ENCODE measurements around the gene CNNM4.

The CNNM4 gene

DNA sequence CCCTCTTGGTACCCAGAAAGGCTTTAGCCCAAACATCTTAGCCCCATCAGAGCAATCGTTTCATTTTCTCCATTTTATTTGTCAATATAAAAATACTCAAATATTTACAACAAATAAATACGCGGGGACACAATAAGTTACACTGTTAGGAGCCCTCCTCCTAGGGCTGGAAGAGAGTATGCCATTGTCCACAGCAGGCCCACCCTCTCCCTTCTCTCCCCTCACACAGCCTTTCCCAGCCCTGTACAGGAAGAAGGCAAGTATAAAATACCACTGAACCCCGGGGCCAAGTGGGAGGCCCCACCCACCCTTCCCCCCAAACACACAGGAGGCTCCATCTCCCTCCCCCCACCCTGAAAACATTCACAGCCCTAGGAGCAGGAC, 99.0 kb downstream of the CNNM4 start:
- no peak overlapping the region for H3K4me3 ChIP-seq (ENCODE audit: low read depth, low read length)
- DNase-seq (ENCODE audit: low read depth, low spot score): no peak
- TF ChIP-seq, protein P1, sequence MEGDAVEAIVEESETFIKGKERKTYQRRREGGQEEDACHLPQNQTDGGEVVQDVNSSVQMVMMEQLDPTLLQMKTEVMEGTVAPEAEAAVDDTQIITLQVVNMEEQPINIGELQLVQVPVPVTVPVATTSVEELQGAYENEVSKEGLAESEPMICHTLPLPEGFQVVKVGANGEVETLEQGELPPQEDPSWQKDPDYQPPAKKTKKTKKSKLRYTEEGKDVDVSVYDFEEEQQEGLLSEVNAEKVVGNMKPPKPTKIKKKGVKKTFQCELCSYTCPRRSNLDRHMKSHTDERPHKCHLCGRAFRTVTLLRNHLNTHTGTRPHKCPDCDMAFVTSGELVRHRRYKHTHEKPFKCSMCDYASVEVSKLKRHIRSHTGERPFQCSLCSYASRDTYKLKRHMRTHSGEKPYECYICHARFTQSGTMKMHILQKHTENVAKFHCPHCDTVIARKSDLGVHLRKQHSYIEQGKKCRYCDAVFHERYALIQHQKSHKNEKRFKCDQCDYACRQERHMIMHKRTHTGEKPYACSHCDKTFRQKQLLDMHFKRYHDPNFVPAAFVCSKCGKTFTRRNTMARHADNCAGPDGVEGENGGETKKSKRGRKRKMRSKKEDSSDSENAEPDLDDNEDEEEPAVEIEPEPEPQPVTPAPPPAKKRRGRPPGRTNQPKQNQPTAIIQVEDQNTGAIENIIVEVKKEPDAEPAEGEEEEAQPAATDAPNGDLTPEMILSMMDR (IDR thresholded peaks at IDR 0.05; ENCODE audit: low read depth, low read length): no peak
- in situ Hi-C loops (cut with HindIII; ENCODE audit: low sequenced_read_pairs): no loop called here

DNA sequence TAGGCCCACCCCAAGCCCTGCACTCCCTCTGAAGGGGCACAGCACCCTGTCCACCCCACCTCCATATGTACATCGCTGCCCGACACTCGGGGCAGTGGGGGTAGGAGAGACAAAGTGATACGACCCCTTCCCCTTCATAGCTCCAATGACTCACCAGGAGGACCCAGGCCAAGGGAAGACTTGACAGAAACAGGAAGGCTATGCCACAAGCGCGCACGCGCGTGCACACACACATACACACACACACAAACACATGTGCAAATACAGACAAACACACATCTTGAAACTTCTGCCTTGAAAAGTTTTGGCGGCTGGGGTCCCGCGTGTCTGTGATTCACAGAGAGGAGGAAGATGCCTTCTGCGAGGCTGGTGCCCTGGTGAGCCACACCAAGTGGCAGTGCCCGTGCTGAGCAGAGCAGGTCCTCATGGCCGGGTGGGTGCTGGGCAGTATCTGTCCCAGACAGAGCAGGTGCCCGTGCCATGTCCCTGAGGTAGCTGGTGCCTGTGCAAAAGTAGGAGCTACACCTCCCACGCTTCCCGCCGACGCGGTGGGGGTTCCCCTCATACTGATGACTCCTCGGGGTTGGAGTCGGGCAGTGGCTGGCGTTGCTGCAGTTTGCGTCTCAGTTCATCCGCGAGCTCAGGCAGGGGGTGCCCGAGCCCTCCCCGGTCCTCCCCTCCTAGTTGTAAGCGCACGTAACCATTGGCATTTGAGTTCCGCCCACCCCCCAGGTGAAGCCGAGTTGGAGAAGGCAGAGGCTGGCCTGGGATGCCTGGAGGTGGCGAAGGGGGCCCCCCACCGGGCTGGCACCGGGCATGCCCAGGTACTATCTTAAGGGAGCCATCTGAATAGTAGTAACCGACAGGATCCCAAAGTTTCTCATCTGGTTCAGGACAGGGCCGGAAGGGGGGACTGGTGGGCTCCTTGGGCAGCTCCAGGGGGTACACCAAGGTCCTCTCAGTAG, 99.6 kb downstream of the CNNM4 start:
- in situ Hi-C loops (cut with HindIII; ENCODE audit: low sequenced_read_pairs): no loop called here
- H3K4me3 ChIP-seq (ENCODE audit: low read depth, low read length): no peak overlapping the region
- TF ChIP-seq, protein P1 (IDR thresholded peaks at IDR 0.05; ENCODE audit: low read depth, low read length): no peak
- no peak for DNase-seq (ENCODE audit: low read depth, low spot score)

DNA sequence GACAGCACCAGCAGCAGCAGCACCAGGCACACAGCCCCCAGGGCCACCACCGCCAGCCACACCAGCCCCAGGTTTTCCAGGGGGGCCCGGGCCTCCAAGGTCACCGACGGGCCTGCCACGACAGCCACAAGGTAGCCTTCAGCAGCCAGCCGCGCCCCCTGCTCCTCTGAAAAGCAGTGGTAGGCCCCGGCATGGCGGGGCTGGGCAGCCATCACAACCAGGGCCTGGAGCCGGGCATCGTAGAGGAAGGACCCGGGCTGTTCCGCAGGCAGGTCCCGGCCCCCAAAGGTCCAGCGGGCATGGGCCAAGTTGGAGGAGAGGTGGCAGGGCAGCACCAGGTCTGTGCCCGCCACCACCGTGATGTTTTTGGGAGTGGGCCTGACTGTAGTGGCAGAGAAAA, 100.4 kb downstream of the CNNM4 start:
- no peak for DNase-seq (ENCODE audit: low read depth, low spot score)
- TF ChIP-seq, protein P1 (IDR thresholded peaks at IDR 0.05; ENCODE audit: low read depth, low read length): no peak
- H3K4me3 ChIP-seq (ENCODE audit: low read depth, low read length): no peak overlapping the region

More for the DNA sequence above, 100.4 kb downstream of the CNNM4 start:
- in situ Hi-C loops (cut with HindIII; ENCODE audit: low sequenced_read_pairs): no loop called here

Data from astrocyte of the spinal cord (primary cell).